ENCODE results near the gene PBLD. TPM values are rescaled to one million over a fixed set of nuclear protein-coding genes. Genes with fewer than 3 reads are reported as not detected.

PBLD gene
- total and polyA plus RNA-seq, 2 experiments from 2014 or later = 4.6 to 5.6 TPM

GRCh38 chr10:68346774-68347173, 14.0 kb upstream of the PBLD start:
- no peaks in the 10 kb centered on the region for H3K9me3 ChIP-seq (ENCODE audit: low read depth)
- H3K4me1 ChIP-seq (ENCODE audit: low read depth) = no peaks in the 10 kb centered on the region
- TF ChIP-seq CTCF (IDR thresholded peaks at IDR 0.05; ENCODE audit: low read depth, low read length) = no peak
- peak overlapping the region; percentile 4 for H3K27ac ChIP-seq
- no peak overlapping the region for H3K4me3 ChIP-seq
- no peaks in the 10 kb centered on the region for H3K27me3 ChIP-seq
- DNase-seq (ENCODE audit: low read depth in 1 of 2, low spot score in 1 of 2) = no peak
- peaks cover 42% of the 10 kb centered on the region for H3K36me3 ChIP-seq

- Histone ChIP-seq H3K27me3 (no peaks in the 10 kb centered on the region), H3K27ac (peak overlapping the region; percentile 48), H3K36me3 (peaks cover 53% of the 10 kb centered on the region), H3K4me3 (no peak overlapping the region), H3K4me1 (ENCODE audit: low read depth) (no peaks in the 10 kb centered on the region), H3K9me3 (ENCODE audit: low read depth) (no peaks in the 10 kb centered on the region)
- no peak for DNase-seq (ENCODE audit: low read depth in 1 of 2, low spot score in 1 of 2)
- no peak for TF ChIP-seq CTCF (IDR thresholded peaks at IDR 0.05; ENCODE audit: low read depth, low read length)
These were observed 12.9 kb upstream of the PBLD start for GRCh38 chr10:68345621-68346020.

GRCh38 chr10:68342909-68343516, 10.3 kb upstream of the PBLD start:
- TF ChIP-seq CTCF (IDR thresholded peaks at IDR 0.05; ENCODE audit: low read depth, low read length) = no peak
- Histone ChIP-seq H3K27ac (peak overlapping the region; percentile 58), H3K36me3 (peaks cover 80% of the 10 kb centered on the region), H3K4me3 (no peak overlapping the region), H3K4me1 (ENCODE audit: low read depth) (no peaks in the 10 kb centered on the region), H3K27me3 (no peaks in the 10 kb centered on the region), H3K9me3 (ENCODE audit: low read depth) (no peaks in the 10 kb centered on the region)
- no peak for DNase-seq (ENCODE audit: low read depth in 1 of 2, low spot score in 1 of 2)

- no peak for TF ChIP-seq CTCF (IDR thresholded peaks at IDR 0.05; ENCODE audit: low read depth, low read length)
- peaks cover 74% of the 10 kb centered on the region for H3K36me3 ChIP-seq
These were observed 7.8 kb upstream of the PBLD start for GRCh38 chr10:68340358-68341080.

GRCh38 chr10:68336754-68337351, 4.1 kb upstream of the PBLD start:
- no peaks in the 10 kb centered on the region for H3K27me3 ChIP-seq
- no peak overlapping the region for H3K4me3 ChIP-seq
- peaks cover 41% of the 10 kb centered on the region for H3K36me3 ChIP-seq
- H3K27ac ChIP-seq = no peak overlapping the region
- no peak for DNase-seq (ENCODE audit: low read depth in 1 of 2, low spot score in 1 of 2)
- no peaks in the 10 kb centered on the region for H3K9me3 ChIP-seq (ENCODE audit: low read depth)
- H3K4me1 ChIP-seq (ENCODE audit: low read depth) = peaks cover 37% of the 10 kb centered on the region
- no peak for TF ChIP-seq CTCF (IDR thresholded peaks at IDR 0.05; ENCODE audit: low read depth, low read length)

More at GRCh38 chr10:68340358-68341080, 7.8 kb upstream of the PBLD start:
- Histone ChIP-seq H3K9me3 (ENCODE audit: low read depth) (no peaks in the 10 kb centered on the region), H3K4me3 (no peak overlapping the region), H3K27me3 (no peaks in the 10 kb centered on the region), H3K27ac (peak overlapping the region; percentile 28), H3K4me1 (ENCODE audit: low read depth) (peaks cover 20% of the 10 kb centered on the region)
- DNase-seq (ENCODE audit: low read depth in 1 of 2, low spot score in 1 of 2) = no peak
